ENCODE measurements around the gene CATSPER4.

The CATSPER4 gene

DNA sequence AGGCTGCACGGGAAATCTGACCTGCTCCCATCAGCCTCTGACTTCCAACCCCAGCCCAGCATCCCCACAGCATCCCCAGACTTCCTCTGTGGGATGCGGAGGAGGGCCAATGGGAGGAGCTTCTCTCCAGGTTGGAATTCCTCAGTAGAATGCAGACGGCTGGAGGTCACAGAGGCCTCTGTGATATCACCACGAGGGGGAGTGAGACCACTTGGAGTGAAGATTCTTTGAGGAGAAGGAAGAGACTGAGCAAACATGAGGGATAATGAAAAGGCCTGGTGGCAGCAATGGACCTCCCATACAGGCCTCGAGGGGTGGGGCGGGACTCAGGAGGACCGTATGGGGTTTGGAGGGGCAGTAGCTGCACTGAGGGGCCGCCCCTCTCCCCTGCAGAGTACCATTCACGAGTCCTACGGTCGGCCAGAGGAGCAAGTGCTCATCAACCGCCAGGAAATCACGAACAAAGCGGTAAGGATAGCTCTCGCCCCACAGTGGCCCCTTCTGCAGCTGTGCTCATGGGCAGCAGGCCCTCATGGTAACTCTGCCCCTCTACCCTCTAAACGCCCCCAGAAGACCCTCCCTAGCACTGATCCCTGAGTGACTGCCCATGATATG, at the start of gene CATSPER4:
Gene CATSPER4 (plus strand): TSS at position 230 of the 615 bp plus-strand sequence. CDS start 26 bp downstream, at position 256.
- no peak for DNase-seq

DNA sequence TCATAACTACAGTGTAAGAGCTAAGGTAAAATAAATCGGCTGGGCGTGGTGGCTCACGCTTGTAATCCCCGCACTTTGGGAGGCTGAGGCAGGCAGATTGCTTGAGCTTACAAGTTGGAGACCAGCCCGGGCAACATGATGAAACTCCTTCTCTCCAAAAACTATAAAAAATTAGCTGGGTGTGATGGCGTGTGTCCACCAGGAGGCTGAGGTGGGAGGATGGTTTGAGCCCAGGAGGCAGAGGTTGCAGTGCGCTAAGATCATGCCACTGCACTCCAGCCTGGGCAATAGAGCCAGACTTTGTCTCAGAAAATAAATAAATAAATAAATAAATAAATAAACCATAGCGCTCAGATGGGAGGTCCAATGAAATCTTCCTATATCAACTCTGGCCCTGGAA, 48.2 kb upstream of the CATSPER4 start:
- no peak for DNase-seq

DNA sequence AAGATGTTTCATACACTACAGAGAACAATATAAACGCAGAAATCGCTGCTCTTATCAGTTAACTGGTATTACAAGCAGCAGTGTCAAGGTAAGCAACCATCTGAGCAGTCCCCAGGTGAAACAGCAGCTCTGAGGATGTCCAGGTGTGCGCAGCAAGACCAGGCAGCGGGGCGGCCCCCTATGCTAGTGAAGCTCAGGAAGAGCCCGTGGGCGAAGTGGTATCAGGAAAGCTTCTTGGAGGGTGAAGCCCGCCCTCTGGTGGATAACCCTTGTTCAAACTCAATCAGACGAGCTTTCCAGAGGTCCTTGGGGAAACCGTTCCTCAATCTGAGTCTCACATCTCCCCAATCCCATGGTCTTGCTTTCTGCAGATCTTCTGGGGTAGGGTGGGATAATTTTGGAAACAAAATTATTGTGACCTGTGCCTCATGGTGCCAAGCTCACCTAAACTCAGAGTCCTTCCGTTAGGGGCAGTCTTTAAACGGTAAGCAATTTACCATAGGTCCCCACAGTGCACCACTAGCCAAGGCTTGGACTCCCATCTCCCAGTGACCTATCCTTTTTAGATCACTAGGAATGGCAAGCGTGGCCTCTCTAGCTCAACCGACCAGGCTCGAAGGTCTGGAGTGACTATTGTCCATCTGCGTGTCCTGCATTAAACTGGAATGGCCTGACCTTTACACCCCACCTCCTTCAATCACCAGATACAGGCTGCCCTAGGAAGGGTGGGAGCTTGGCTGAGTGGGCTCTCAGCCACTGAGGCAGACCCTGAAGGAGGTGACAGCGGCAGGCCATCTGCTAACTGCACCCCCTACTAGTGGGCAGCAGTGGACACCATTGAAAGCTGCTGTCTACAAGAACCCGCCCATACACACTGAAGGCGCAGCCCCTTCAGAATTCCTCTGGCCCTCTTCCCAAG, 45.1 kb upstream of the CATSPER4 start:
- DNase-seq: peak; percentile 83

DNA sequence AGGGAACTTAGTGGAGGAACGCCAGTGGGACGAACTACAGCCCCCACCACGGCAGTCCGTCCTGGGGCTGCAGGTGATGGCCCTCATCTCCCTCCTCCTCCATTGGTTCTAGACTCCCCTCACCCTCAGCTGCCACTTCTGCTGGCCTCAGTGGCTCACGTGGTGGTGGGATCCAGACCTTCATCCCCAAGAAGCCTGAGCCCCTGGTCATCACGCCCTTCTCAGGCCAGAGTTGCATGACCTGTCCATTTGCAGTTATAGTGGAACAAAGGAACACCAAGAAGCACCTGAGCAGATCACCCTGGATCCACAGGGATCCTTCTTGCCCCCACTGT, 44.5 kb upstream of the CATSPER4 start:
- DNase-seq: no peak

DNA sequence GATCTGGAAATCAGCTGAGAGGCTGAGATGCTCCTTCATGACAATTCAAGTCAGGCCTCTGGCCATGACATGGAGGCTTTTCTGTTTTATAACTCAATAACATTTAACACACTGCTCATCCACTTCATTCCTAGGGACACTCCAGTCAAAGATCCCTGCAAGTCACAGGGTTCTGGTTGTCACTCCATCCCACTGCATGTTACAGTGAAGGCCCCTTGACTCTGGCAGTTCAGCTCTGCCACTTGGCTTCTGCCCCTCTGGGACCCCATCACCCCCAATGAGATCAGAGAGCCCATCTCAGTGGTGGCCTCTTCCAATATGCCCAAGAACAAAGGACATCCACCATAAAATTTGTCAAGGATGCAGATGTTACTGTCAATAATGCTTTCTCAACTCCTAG, 41.5 kb upstream of the CATSPER4 start:
- no peak for DNase-seq

DNA sequence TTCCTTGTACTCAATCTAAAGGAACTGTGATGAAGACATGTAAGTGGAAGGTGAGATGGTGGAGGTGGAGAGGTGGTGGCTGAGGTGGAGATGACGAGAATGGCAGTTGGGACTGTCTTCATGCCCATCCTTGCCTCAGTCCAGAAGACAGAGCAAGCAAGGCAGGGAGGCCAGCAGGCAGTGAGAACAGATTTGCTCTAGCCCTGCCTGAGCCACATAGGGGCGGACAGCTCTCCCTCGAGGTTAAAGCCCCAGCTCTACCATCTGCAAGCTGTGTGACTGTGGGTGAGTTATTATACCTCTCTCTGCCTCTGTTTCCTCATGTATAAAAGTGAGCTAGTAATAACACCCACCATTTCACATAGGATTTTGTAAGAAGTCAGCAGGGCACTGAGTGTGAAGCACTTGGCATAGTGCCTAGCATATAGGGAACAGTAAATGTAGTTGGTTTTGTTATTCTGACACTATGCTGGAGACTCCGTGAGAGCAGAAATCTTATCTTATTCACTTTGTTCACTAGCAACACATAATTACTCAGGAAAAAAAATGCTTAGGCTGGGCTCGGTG, 36.4 kb upstream of the CATSPER4 start:
- no peak for DNase-seq

DNA sequence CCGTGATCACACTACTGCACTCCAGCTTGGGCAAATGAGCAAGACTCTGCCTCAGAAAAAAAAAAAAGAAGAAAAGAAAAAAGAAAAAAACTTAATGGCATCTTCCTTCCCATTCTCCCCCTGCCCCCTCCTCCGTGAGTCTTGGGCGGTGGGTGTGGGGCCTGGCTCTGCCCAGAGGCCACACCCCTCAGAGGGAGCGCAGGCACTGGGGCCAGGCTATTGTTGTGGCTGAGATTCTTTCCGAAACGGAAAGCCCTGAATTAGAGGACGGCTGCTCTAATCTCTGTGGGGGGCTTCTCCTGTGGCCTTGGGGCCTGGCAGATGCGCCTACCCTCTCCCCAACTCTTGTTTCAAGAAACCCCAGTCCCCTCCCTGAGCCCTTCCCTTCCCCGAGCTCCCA, 35.7 kb upstream of the CATSPER4 start:
- no peak for DNase-seq

DNA sequence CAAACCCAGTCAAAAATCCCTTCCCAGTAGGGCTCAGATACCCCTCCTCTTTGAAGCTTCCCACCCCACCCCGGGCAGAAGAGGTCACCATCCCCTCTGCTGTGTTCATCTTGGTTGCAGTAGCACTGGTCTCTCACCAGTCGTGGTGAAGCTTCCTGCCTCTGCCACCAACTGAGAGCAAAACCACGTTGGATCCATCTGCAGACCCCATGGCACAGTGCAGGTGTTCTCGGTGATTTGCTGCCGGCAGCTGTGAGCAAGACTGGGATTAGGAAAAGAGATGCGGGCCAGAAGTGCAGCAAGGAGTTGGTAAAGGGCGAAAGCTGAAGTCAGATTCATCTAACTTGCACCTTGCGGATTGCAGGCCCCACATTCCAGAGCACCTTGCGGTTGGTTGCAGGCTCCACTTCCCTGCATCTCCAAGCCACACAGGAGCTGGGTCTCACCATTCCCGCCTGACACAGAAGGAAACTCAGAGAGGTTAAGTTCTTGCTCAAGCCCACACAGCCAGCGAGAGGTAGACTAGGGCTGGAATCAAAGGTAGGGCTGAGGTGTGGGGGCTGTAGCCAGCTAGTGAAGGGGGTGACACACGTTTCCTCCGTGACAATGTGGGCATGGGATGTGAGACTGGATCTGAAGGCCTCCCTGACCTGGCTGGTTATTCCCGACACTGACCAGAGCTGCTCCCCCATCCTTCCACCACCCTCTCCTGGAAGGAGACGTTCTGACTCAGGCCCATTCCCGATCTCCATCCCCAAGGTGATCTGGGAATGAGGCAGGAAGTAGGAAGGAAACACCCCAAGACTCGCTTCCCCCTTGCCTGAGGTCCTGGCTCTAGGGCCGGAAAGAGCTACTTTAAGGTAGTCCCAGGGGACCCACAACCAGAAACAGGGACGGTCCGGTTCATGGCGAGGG, 34.8 kb upstream of the CATSPER4 start:
- no peak for DNase-seq

DNA sequence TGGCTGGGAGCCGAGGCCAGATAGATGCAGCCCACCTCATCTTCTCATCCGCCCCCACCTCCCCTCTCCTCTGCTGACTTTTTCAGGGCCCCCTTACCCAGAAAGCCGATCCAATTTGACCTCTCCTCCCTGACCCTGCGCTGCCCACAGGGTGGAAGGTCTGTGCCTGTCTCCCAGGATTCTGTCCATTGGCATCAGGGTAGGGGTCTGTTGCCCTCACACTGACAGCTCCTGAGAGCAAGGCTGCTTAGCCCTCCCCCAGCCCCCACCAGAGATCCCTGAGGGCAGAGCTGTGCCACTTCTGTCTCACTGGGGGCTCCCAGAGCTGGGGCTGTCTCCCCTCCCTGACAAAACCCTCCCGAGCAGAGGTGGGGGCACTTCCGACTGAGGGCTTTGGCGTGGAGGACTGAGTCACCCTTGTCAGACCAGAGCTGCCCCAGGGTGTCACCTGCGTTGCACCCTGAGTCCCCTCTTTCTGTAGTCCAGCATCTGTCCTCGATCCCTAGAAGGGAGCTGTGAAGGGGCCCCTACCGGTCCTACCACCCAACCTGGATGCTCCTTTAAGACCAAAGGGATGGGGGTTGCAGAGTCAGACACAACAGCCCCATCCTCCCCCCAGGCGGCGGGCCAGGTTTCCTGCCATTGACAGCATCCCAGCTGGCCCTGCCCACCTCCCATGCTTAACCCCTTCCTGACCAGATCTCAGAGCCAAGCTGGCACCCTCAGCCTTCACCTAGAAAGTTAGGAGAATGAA, 33.9 kb upstream of the CATSPER4 start:
- DNase-seq: no peak

DNA sequence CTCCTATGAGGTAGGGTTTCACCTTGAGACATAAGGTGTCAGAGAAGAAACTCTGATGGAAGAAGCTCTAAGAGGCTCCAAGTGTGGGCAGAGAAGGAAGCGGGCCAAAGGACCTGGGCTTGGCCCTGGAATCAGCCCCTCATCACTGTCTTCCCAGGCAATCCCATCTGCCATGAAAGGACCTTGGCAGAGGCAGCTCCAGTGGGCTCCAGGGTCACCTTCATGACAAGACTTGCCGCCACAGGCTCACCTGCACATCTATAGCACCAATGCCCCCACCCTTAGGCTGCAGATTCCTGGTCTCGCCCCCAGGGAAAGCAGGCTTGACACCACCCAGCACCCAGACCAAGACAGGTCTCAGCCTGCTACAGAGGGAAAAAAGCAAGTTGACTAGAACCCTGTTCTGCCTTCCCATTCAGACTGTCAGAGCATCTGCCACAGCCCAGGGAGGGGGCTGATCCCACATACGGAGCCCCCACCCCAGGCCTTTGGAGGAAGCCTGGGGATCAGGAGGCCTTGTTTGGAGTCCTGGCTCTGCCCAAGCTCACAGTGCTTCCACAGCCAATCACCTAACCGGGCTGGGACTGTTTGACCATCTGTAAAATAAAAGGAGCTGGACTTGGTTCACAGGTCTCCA, 32.0 kb upstream of the CATSPER4 start:
- DNase-seq: no peak

DNA sequence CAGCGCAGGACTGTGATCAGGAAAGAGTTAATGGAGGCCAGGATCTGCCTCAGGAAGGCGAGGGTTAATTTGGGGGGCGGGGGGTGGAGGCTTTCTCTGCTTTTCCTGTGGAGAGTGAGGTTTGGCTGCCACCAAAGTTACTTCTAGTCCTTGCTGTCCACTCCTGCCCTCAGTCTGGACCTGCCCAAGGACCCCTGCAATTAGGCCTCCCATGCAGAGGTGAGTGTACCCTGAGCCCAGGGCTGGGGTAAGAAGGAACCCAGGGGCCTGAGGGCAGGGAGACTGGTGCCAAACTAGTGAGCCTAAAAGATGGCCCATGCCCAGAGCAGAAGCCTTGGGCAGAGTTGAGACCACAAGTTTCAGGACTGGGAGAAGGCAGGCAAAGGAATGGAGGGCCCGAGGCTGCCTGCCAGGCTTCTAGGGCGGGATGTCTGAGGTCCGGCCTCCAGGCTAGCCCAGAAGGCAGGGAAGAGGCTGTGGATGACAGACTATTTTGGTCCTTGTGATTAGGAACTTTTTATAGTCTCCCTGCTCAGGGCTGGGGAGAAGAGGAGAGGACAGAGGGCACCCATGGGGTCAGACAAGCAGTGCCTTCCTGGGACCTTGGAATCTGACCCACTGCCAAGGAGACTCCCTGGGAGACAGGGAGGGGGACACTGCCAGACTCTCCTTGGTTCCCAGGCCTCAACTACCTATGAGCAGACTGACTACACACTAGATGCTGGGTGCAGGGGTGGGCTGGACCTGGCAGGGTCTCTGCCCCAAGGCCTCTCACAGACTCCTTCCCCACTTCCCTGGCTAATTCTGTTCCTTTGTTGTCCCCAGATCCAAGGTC, 31.3 kb upstream of the CATSPER4 start, which contains the start of gene FAM110D:
Gene FAM110D (plus strand): TSS at position 172 of the 835 bp plus-strand sequence. CDS start 2,213 bp downstream, outside the sequence.
- no peak for DNase-seq

DNA sequence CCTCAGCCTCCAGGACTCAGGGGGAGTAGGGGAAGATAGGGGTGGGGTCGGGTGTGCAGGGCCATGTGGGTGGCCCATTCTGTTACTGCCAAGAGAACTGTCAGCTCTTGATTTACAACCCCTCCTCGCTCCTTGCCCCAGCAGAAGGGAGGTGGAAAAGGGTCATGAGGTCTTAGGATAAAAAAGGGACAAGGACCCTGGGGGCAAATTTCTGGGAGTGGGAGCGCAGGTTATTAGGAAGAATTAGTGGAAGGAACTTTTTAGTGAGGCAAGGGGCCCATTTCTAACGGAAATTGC, 30.7 kb upstream of the CATSPER4 start:
- no peak for DNase-seq

DNA sequence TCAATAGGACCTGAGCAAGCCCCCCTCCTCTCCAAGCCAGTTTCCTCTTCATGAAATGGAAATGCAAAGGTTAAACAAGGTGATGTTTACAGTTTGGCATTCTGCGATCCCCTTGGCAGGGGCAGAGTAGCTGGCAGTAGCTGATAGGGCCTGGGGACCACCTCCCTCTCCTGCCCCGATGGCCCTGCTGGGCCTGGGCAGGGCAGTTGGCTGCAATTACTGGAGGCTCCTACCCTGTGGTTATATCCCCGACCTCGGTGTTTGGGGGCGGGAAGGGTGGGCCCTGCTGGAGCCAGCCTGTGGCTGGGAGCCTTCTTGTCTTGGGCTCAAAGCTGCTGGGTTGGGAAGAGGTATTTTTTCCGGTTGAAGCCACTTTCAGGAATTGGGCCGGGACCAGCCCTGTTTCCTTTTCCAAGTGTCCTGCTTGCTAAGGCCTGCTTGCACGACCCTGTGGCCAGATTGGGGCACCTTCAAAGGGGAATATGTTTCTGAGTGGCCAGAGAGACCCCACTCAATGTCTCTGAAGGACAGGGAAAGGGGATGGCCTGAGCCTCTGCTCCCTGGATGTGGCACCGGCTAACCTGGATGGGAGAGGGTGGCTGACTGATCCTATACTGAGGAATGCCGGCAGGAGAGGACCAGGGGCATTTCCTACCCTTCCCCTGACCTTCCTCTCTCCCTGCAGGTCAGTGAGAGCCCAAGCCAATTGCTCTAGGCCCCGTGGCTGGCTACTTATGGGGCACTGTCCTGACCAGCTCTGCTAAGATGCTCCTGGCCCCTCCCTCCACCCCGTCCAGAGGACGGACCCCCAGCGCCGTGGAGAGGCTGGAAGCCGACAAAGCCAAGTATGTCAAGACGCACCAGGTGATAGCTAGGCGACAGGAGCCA, 29.6 kb upstream of the CATSPER4 start:
- no peak for DNase-seq

DNA sequence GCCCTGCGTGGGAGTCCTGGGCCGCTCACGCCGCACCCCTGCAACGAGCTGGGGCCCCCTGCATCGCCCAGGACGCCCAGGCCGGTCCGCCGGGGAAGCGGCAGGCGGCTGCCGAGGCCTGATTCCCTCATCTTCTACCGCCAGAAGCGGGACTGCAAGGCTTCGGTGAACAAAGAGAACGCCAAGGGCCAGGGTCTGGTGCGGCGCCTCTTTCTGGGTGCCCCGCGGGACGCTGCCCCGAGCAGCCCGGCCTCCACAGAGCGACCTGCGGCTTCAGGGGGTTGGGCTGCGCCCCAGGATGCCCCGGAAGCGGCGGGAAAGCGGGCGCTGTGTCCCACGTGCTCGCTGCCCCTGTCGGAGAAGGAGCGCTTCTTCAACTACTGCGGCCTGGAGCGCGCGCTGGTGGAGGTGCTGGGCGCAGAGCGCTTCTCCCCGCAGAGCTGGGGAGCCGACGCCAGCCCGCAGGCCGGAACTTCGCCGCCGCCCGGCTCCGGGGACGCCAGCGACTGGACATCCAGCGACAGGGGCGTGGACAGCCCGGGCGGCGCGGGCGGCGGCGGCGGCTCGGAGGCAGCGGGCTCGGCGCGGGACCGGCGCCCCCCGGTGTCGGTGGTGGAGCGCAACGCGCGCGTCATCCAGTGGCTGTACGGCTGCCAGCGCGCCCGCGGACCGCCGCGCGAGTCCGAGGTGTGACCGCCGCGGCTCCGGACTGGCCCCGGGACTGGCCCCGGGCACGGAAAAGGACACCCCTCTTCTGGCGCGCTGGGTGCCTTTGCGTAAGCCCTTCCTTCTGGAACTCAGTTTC, 28.8 kb upstream of the CATSPER4 start:
- peak; percentile 38 for DNase-seq

DNA sequence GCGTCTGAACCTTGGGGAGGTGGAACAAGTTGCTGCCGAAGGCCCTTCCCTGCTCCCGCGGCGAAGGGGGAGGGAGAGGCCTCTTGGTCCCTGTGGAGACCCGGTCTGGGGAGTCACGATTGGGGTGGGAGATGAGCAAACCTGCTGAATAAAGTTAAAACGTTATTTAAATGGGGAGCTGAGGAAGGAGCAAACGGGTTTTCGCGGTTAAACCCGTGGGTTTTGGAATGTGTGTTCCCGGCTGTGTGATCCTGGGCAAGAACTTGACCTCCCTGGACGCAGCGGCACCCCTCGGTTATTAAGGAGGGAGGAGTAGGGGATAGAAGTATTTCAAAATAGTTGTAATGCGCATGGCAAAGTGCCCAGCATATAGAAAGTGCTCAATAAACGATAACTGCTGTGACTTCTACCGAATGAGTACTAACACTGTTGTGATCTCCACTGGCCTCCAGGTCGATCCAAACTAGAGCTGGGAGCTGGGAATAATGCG, 28.1 kb upstream of the CATSPER4 start:
- no peak for DNase-seq

DNA sequence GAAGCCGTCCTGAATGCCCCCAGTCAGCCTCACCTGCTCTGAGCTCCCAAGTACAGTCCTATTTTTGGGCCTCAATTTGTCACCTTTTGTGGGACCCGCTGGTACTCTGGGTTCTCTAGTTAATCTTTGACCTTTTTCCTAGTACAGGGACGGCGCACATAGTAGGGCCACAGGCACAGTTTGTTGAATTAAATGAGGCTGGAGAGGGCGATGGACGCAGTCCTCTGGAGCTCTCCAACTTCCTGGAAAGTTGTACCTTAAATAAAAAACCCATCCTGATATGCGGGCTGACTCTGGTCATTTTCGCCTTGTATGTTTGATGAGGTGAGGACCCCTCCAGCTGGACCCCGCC, 26.7 kb upstream of the CATSPER4 start:
- DNase-seq: no peak

DNA sequence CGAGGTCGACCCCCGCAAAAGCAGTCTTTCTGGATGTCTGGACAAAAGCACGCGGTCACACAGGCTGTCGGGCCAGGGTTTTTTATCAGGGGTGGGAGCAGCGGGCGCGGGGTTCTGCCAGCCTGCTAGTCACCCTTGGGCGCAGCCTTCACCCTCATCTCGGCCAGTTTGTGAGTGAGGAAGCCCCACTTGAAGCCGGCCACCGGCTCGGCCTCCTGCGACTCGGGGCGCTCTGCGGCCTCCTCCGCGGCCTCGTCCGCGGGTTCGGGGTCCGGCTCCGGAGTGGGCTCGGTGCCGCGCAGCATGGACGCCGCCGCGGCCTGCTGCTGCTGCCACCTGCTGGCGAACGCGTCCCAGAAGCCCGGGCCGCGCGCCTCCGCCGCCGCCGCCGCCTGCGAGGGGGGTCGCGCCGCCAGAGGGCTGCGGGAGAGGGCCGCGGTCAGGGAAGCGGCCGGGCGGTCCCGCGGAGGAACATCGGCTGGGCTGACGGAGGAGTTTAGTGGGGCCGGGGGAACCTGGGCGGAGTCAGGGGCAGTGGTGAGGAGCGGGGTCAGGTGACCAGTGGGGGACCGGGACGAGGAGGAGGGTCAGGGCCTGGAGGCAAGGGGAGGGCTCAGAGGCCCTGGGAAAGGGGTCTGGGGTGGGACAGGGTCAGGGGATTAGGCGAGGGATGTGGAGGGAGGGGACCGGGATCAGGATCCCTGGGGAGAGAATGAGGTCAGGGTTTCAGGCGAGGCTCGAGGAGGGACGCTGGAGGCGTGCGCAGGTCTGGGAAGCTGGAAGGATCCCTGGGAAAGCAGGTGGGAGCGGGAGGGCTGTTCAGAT, 26.2 kb upstream of the CATSPER4 start:
- DNase-seq: peak; percentile 60
